ENCODE measurements around the gene TSPY1. TPM values are rescaled to one million over a fixed set of nuclear protein-coding genes. Genes with fewer than 3 reads are reported as not detected.
"Not testable (repeated sequence)": the region's sequence is repeated elsewhere in the genome, so short reads cannot be mapped to it uniquely, and the experiment has no call there.

TSPY1 gene
- total RNA-seq = not detected

GRCh38 chrY:9466655-9467054 lies at the start of gene TSPY1:
Gene TSPY1, plus strand, starts transcription at chrY:9466955. Its CDS starts 46 bp downstream, at chrY:9467001.
- intact Hi-C loops (cut with DNase I); H3K27ac ChIP-seq; H3K4me3 ChIP-seq; DNase-seq; H3K36me3 ChIP-seq; H3K27me3 ChIP-seq; H3K4me1 ChIP-seq; H3K9me3 ChIP-seq: not testable (repeated sequence)
- no CpG with 5 or more reads among the region's 25 CpGs for WGBS, 2 donors

- WGBS, 2 donors = no CpG with 5 or more reads among the region's 26 CpGs
- H3K27me3 ChIP-seq; H3K4me3 ChIP-seq; H3K36me3 ChIP-seq; DNase-seq; H3K4me1 ChIP-seq; intact Hi-C loops (cut with DNase I); H3K9me3 ChIP-seq; H3K27ac ChIP-seq: not testable (repeated sequence)
Measured at GRCh38 chrY:9486967-9487366, 20.2 kb downstream of the TSPY1 start, which contains the start of gene TSPY9. Gene TSPY9, plus strand, starts transcription at chrY:9487267. Its CDS starts 46 bp downstream, at chrY:9487313.

- H3K27ac ChIP-seq; H3K36me3 ChIP-seq; H3K27me3 ChIP-seq; H3K4me3 ChIP-seq; intact Hi-C loops (cut with DNase I); H3K9me3 ChIP-seq; H3K4me1 ChIP-seq; DNase-seq: not testable (repeated sequence)
- 55% methylated on average over 2 of the region's 6 CpGs; no CpG with 5 or more reads in 1 of the 2 donors for WGBS, 2 donors
Measured at GRCh38 chrY:9504396-9504795, 37.6 kb downstream of the TSPY1 start.

GRCh38 chrY:9516287-9516686 lies 49.5 kb downstream of the TSPY1 start:
- H3K9me3 ChIP-seq; DNase-seq; H3K4me1 ChIP-seq; H3K27me3 ChIP-seq; H3K36me3 ChIP-seq; H3K4me3 ChIP-seq; H3K27ac ChIP-seq; intact Hi-C loops (cut with DNase I): not testable (repeated sequence)
- WGBS, 2 donors = no CpG with 5 or more reads among the region's 12 CpGs

Other genes with a start within 250 kb of the TSPY1 start
- gene TSPY4, start 129.5 kb upstream of the TSPY1 start, total RNA-seq = not detected
- gene TSPY8, start 109.2 kb upstream of the TSPY1 start, total RNA-seq = not detected
- not detected for gene TSPY3, start 68.5 kb upstream of the TSPY1 start, total RNA-seq
- gene TSPY9, start 20.3 kb downstream of the TSPY1 start, total RNA-seq = not detected
- not detected for gene TSPY10, start 60.9 kb downstream of the TSPY1 start, total RNA-seq